ENCODE results near the gene DIP2C. TPM values are rescaled to one million over a fixed set of nuclear protein-coding genes. Genes with fewer than 3 reads are reported as not detected.

DIP2C gene
- polyA plus RNA-seq, 3 donors, result 4.4 to 15.1 (median 10.0) TPM

GRCh38 chr10:422675-423074, 266.8 kb downstream of the DIP2C start:
- H3K27ac ChIP-seq (ENCODE audit: low read depth, low read length), result no peak overlapping the region
- 84 to 86% (median 84%) methylated on average over 14 of the region's 14 CpGs for whole genome bisulfite sequencing, 3 donors

DNA sequence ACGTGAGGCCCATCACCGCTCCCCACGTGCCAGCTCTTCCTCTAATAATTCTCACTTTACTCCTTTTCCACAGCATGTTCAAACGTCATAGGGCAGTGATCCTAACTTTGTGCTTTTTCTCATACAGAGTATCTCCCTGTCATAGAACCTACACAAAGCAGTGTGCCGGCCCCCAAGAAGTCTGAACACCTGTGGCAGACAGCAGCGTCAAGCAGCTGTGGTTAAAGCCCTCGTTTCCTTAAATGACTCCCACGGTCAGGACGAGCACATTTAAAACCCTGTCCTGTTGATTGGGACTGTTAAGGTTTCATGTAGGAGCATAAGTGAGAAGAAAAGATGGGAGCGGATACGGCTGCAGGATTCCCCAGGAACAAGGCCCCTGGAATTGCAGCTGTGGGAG, 267.2 kb downstream of the DIP2C start:
- 85% methylated on average over 11 of the region's 11 CpGs for WGBS, 3 donors
- H3K27ac ChIP-seq (ENCODE audit: low read depth, low read length), result no peak overlapping the region

DNA sequence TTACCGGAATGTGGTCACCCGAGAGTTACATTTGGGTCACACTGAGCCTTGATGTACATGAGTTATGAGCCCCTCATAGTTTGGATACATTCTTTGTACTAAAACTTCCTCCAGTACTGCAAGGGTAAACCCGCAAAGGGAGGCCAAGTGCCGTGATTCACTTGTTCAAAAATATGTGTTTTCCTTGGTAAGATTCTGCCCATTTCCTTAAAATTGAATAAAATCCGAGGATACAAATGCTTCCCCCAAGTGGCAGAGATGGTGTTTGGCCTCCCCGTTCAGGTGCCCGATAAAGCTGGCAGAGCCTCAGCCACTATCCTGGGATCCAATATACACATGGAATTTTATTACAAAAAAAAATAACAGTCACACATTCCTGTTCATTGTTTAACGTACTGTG, 268.3 kb downstream of the DIP2C start:
- no peak overlapping the region for H3K27ac ChIP-seq (ENCODE audit: low read depth, low read length)
- WGBS, 3 donors, result 83 to 86% (median 85%) methylated on average over 8 of the region's 8 CpGs

DNA sequence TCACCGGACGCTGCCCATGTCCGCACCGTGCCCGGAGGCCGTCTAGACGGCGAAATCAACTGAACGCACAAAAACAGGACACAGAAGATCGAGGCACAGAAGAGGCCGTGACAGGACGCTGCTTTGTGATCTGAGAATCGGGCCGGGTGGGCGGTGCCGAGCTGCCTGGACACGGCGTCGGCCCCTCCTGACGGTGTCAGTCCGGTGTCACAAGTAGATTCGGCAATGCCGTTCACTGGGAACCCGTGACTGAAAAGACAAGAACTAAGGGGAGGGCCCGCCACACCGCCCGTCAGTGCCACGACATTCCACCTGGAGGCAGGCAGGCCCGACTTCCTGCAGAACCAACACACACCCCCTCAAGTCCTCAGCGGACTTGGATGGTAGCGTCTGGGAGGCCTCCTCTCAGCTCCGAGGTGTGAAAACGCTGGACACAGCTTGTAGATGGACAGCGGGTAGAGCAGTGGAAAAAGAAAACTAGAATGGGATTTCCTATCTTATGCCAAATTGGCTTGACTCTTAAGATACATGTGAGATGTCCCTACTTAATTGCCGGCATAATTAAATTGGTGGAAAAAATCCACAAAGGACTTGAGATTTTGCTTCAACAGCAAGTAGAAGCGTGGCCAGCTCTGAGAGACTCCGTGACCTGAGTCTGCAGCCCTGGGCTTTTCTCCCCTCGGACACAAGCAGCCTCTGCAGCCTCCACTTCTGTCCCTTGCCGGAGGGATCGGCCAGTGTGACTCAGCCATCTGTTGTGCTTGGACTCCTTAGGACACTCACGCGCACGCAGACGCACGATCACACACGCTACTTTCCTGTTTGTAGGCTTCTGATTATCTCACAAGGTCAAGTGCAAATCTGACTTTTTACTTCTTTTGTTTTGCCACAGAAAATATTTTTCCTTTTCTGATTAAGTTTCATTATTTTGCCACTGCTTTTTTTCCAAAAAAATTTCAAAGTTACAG, 269.0 kb downstream of the DIP2C start:
- H3K27ac ChIP-seq (ENCODE audit: low read depth, low read length), result no peak overlapping the region
- 92 to 96% (median 95%) methylated on average over 46 of the region's 46 CpGs for WGBS, 3 donors

- WGBS, 3 donors, result 95 to 96% (median 95%) methylated on average over 19 of the region's 19 CpGs
These were observed 270.6 kb downstream of the DIP2C start for GRCh38 chr10:418894-419293.

GRCh38 chr10:418226-418625, 271.2 kb downstream of the DIP2C start:
- 87 to 93% (median 89%) methylated on average over 14 to 15 of the region's 15 CpGs for WGBS, 3 donors
- H3K27ac ChIP-seq (ENCODE audit: low read depth, low read length), result no peak overlapping the region

More at GRCh38 chr10:418894-419293, 270.6 kb downstream of the DIP2C start:
- H3K27ac ChIP-seq (ENCODE audit: low read depth, low read length), result no peak overlapping the region

DNA sequence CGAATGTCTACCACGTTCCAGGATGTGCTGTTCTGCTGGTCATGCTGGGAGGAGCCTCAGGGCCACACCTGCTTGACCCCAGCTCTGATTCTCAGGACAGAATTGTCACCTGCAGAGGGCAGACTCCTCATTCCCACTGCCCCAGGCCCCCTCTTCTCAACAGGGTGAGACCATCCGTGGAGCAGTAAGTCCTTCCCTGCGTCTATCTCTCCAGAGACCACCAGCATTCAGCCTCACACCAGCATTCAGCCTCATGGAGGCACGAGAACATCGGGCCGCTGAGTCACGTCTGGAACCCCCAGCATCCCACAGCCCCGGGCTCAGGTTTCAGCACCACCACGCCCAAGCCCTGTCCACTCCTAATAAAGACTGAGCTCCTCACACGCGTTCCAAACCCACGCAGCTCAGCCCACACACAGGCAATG, 273.4 kb downstream of the DIP2C start:
- no peak overlapping the region for H3K27ac ChIP-seq (ENCODE audit: low read depth, low read length)

GRCh38 chr10:413662-414071, 275.8 kb downstream of the DIP2C start:
- no peak overlapping the region for H3K27ac ChIP-seq (ENCODE audit: low read depth, low read length)
- WGBS, 3 donors, result 82 to 87% (median 87%) methylated on average over 26 of the region's 26 CpGs

More for the DNA sequence above, 273.4 kb downstream of the DIP2C start:
- 79 to 85% (median 83%) methylated on average over 13 of the region's 13 CpGs for WGBS, 3 donors

- 67 to 75% (median 68%) methylated on average over 10 of the region's 10 CpGs for WGBS, 3 donors
These were observed 277.4 kb downstream of the DIP2C start for GRCh38 chr10:412109-412508.

DNA sequence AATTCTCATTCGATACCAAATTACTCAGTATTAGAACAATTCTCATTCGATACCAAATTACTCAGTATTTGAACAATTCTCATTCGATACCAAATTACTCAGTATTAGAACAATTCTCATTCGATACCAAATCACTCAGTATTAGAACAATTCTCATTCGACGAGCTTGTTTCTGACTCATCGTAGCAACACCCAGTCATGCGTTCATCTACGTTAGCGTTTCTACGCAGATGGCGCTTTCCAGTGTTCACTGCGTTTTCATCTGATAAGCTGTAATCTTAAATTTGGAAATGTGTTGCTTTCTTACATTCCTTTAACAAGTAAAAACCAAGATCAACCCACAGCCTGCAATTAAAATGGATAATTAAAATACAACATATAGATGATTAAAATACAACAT, 277.9 kb downstream of the DIP2C start:
- WGBS, 3 donors, result 93 to 95% (median 95%) methylated on average over 13 of the region's 13 CpGs
- H3K27ac ChIP-seq (ENCODE audit: low read depth, low read length), result no peak overlapping the region

More at GRCh38 chr10:412109-412508, 277.4 kb downstream of the DIP2C start:
- H3K27ac ChIP-seq (ENCODE audit: low read depth, low read length), result no peak overlapping the region

DNA sequence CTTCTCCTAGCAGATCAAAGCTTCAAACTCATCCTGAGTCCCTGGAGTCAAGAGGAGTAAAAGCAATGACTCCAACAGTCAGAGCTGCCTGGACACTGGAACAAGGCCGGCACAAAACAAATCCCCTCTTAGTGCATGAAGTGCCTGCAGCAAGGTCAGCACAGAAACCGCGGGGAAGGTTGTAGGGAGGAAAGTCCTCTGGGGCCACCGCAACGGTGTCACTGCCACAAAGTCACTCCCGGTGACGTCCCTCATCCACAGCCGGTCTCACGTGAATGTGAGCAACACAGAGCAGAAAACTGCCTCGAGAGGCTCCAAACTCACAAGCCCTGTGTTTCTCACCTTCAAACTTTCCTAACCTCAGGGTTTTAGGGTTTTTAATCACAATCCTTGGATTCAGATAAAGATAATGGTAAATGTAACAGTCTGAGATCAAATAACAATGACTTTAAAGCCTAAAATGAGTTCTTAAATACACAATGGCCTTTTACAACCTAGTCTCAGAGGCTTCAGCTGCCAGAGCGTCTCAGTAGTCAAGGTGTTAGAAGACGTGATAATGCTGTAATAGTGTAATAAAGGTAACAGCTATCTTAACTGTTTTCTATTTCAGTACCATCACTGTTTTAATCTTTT, 279.9 kb downstream of the DIP2C start:
- WGBS, 3 donors, result 88 to 94% (median 92%) methylated on average over 12 of the region's 12 CpGs
- H3K27ac ChIP-seq (ENCODE audit: low read depth, low read length), result no peak overlapping the region

DNA sequence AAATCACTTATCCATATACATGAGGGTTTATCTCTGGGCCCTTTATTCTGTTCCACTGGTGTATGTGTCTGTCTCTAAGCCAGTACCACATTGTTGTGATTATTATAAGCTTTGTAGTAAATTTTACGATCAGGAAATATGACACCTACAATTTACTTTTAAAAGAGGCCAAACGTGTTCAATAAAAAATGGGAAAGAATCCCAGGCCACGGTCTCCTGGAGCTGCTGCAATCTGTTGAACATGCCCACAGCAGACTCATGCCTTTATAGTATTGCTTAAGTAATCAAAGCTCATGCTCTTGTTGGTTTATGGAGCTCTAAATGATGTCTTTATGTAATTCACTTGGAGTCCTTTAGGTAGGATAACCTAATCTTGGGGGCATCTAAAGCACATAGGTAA, 281.2 kb downstream of the DIP2C start:
- WGBS, 3 donors, result 69 to 88% (median 75%) methylated on average over 3 of the region's 3 CpGs
- H3K27ac ChIP-seq (ENCODE audit: low read depth, low read length), result no peak overlapping the region

GRCh38 chr10:406976-407375, 282.5 kb downstream of the DIP2C start:
- no peak overlapping the region for H3K27ac ChIP-seq (ENCODE audit: low read depth, low read length)

GRCh38 chr10:405648-406047, 283.8 kb downstream of the DIP2C start:
- WGBS, 3 donors, result 86 to 88% (median 87%) methylated on average over 12 of the region's 12 CpGs
- H3K27ac ChIP-seq (ENCODE audit: low read depth, low read length), result no peak overlapping the region

More at GRCh38 chr10:406976-407375, 282.5 kb downstream of the DIP2C start:
- WGBS, 3 donors, result 97% methylated on average over 13 of the region's 13 CpGs

DNA sequence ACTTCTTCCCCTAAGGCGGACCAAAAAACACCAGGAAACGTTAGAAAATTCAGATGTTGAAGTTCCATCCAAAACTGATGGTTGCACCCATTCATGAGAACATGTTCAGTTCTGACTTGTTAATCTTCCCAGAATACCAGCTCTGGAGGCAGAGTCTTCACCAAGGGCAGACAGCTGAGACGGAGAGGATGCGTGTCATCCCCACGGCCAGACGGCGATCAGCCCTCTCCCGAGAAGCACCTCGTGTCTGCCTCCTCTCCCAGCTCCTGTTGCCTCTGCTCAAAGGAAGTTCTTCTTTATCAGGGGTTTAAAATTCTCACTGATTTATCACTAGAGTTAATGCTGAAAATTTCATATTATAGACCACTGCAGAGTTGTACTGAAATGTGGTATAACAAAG, 284.5 kb downstream of the DIP2C start:
- WGBS, 3 donors, result 92 to 96% (median 96%) methylated on average over 9 of the region's 9 CpGs
- H3K27ac ChIP-seq (ENCODE audit: low read depth, low read length), result no peak overlapping the region

DNA sequence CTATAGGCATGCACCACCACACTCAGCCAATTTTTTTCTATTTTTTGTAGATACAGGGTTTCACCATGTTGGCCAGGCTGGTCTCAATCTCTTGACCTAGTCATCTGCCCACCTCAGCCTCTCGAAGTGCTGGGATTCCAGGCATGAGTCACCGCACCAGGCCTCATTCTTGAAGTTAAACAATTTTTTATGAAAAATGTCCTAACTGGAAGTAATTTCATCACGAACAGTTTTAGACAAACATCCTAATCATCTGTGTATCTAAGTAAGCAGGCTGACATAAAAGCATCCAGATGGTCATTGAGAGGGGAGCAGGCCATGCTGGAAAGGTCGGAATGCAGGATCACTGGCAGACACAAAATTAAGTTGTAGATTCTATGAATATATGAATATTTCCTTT, 285.1 kb downstream of the DIP2C start:
- 88 to 91% (median 90%) methylated on average over 4 of the region's 4 CpGs for WGBS, 3 donors
- no peak overlapping the region for H3K27ac ChIP-seq (ENCODE audit: low read depth, low read length)

GRCh38 chr10:398954-399353, 290.5 kb downstream of the DIP2C start:
- WGBS, 3 donors, result 89 to 91% (median 89%) methylated on average over 22 of the region's 22 CpGs
- H3K27ac ChIP-seq (ENCODE audit: low read depth, low read length), result no peak overlapping the region

GRCh38 chr10:397321-398068, 292.0 kb downstream of the DIP2C start:
- 90 to 91% (median 91%) methylated on average over 17 to 18 of the region's 18 CpGs for WGBS, 3 donors
- no peak overlapping the region for H3K27ac ChIP-seq (ENCODE audit: low read depth, low read length)

All from adipose tissue (tissue), 3 donors.